ENCODE data around the gene TANGO6. TPM values are rescaled to one million over a fixed set of nuclear protein-coding genes. Genes with fewer than 3 reads are reported as not detected.

TANGO6 gene
- total RNA-seq, 1 donor from 2014 or later, result 3.7 TPM

GRCh38 chr16:68951991-68952877 lies 108.9 kb downstream of the TANGO6 start:
- H3K27ac ChIP-seq, result no peak overlapping the region
- intact Hi-C loops (cut with DNase I), result no loop called here
- no peak overlapping the region for H3K4me3 ChIP-seq
- no peak for DNase-seq (ENCODE audit: low spot score in 2 of 2)
- H3K36me3 ChIP-seq, result no peaks in the 10 kb centered on the region
- no peaks in the 10 kb centered on the region for H3K9me3 ChIP-seq
- no peaks in the 10 kb centered on the region for H3K4me1 ChIP-seq
- no peaks in the 10 kb centered on the region for H3K27me3 ChIP-seq
- TF ChIP-seq CTCF (IDR thresholded peaks at IDR 0.05), result no peak

GRCh38 chr16:68954911-68955635 lies 111.7 kb downstream of the TANGO6 start:
- no peak for TF ChIP-seq CTCF (IDR thresholded peaks at IDR 0.05)
- DNase-seq (ENCODE audit: low spot score in 2 of 2), result no peak
- Histone ChIP-seq H3K9me3 (no peaks in the 10 kb centered on the region), H3K27ac (no peak overlapping the region), H3K27me3 (no peaks in the 10 kb centered on the region), H3K4me3 (no peak overlapping the region), H3K4me1 (no peaks in the 10 kb centered on the region), H3K36me3 (no peaks in the 10 kb centered on the region)
- intact Hi-C loops (cut with DNase I), result no loop called here

DNA sequence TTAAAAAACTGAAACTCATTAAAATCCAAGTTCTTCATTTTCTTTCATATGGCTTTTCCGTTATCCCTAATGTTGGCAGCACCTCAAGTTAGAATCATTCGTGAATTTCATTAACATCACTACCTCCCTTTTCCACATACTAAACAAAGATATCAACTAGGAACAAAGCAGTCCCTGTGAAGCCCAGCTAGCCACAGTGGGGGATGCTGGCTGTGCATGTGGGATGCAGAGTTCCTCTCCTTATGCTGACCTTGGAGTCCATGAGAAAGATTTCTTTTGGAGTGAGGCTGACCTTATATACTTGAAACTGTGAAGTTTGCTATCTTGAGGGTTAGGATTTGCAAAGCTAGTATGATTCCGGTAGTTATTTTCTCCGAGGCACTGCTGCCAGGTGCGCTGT lies 117.6 kb downstream of the TANGO6 start:
- H3K9me3 ChIP-seq, result no peaks in the 10 kb centered on the region
- no peak for DNase-seq (ENCODE audit: low spot score in 2 of 2)
- H3K36me3 ChIP-seq, result no peaks in the 10 kb centered on the region
- H3K27me3 ChIP-seq, result no peaks in the 10 kb centered on the region
- H3K4me3 ChIP-seq, result no peak overlapping the region
- H3K4me1 ChIP-seq, result no peaks in the 10 kb centered on the region
- no peak for TF ChIP-seq CTCF (IDR thresholded peaks at IDR 0.05)
- intact Hi-C loops (cut with DNase I), result no loop called here
- H3K27ac ChIP-seq, result no peak overlapping the region

DNA sequence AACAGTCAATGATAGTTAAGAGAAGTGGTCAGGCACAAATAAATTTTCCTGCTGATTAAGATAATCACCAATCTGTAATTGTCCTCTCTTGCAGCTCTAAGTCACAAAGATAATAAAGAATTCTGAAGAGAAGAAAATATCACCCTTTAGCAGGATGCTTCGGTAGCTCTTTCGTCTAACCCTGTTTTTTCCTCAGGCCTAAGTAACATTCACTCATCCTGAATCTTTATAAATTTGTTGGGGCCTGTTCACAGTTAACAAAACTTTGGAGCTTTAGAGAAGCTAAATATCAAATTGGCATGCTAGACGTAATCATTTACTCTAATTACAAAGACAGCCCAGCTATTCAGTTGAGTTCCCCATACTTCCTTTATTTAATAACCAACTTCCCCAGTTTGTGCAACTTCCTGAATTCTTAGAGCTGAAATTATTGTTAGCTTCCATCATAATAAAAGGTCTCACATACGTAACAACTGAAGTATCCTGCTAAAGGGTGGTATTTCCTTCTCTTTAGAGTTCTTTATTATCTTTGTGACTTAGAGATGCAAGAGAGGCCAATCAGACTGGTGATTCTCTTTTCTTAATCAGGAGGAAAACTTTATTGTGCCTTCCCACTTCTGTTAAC lies 118.6 kb downstream of the TANGO6 start:
- Histone ChIP-seq H3K4me1 (no peaks in the 10 kb centered on the region), H3K36me3 (no peaks in the 10 kb centered on the region), H3K4me3 (no peak overlapping the region), H3K27me3 (no peaks in the 10 kb centered on the region), H3K27ac (no peak overlapping the region), H3K9me3 (no peaks in the 10 kb centered on the region)
- TF ChIP-seq CTCF (IDR thresholded peaks at IDR 0.05), result no peak
- intact Hi-C loops (cut with DNase I), result no loop called here
- DNase-seq (ENCODE audit: low spot score in 2 of 2), result no peak

DNA sequence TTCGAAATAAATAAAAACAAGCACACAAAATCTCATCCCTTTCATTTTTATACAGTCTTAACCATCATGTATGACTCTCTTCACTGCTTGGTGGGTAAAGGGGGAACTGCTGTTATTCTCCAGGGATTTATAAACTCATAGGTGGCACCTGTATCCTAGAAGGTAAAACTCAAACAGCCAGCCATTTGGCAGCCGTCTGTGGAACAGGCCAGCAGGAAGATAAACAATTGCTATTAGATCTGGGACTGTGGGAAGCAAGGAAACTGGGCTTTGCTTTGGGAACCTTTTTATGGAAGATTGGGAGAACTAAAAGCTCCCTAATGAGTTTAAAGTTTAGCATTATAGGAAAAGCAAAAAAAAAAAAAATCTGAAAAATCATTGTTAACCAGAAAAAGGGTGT lies 126.0 kb downstream of the TANGO6 start:
- TF ChIP-seq CTCF (IDR thresholded peaks at IDR 0.05), result no peak
- DNase-seq (ENCODE audit: low spot score in 2 of 2), result no peak
- no peaks in the 10 kb centered on the region for H3K4me1 ChIP-seq
- H3K27me3 ChIP-seq, result no peaks in the 10 kb centered on the region
- no peak overlapping the region for H3K4me3 ChIP-seq
- intact Hi-C loops (cut with DNase I), result no loop called here
- H3K36me3 ChIP-seq, result peaks cover 6 to 18% of the 10 kb centered on the region in 2 donors
- H3K9me3 ChIP-seq, result no peaks in the 10 kb centered on the region
- no peak overlapping the region for H3K27ac ChIP-seq

Data from ascending aorta (tissue), 2 donors.